Measurements from ENCODE around the gene FAM181B.

GRCh38 chr11:82757660-82758357 lies 24.1 kb upstream of the FAM181B start:
- TF ChIP-seq CTCF (IDR thresholded peaks at IDR 0.05) (no peak), POLR2A (IDR thresholded peaks at IDR 0.05) (no peak)

Data from lower leg skin (tissue), 3 donors.